K562 (cell line): ENCODE measurements around the gene S100A6. TPM values are rescaled to one million over a fixed set of nuclear protein-coding genes. Genes with fewer than 3 reads are reported as not detected.

Experiments
- CREB3 ChIP-seq: fragments of 450-650 bp; conservative IDR thresholded peaks from 2 replicates; pipeline ENCODE4 v1.6.1; 2016; ENCODE audit warnings: missing genetic modification characterization, low read depth, mild to moderate bottlenecking, missing compliant biosample characterization, moderate library complexity
- CTCF ChIP-seq, 3 experiments: IDR thresholded peaks in 2 of 3; conservative IDR thresholded peaks in 1 of 3; 2 replicates each; pipeline ENCODE4 v1.5.1; 2011 to 2012; ENCODE audit warnings: low read length in 3 of 3, mild to moderate bottlenecking in 3 of 3, control low read depth in 2 of 3, improper control_type of control experiment in 1 of 3, inconsistent platforms in 1 of 3, low read depth in 1 of 3, mixed read lengths in 1 of 3, moderate library complexity in 1 of 3; ENCODE audit not compliant: insufficient read depth in 2 of 3
- HBP1 ChIP-seq: fragments of 450-650 bp; formaldehyde crosslinking; IDR thresholded peaks from 2 replicates; pipeline ENCODE4 v1.4.0; 2022; ENCODE audit warnings: missing genetic modification characterization
- KDM4B ChIP-seq, 2 experiments: fragments of 450-650 bp in 1 of 2; sonication (generic) in 1 of 2; IDR thresholded peaks; 2 replicates each; pipeline ENCODE4 v1.6.1; 2016 to 2017; ENCODE audit warnings: borderline replicate concordance in 2 of 2, antibody characterized with exemption in 1 of 2, low read depth in 1 of 2, mild to moderate bottlenecking in 1 of 2
- MCM5 ChIP-seq: fragments of 450-650 bp; IDR thresholded peaks from 2 replicates; pipeline ENCODE4 v1.6.1; 2016; ENCODE audit warnings: low read depth
- MIER1 ChIP-seq: fragments of 450-650 bp; IDR thresholded peaks from 2 replicates; pipeline ENCODE4 v1.6.1; 2016; ENCODE audit warnings: antibody characterized with exemption, mild to moderate bottlenecking, low read depth
- PKNOX1 ChIP-seq: fragments of 450-650 bp; IDR thresholded peaks from 2 replicates; pipeline ENCODE4 v1.6.1; 2016
- REST ChIP-seq, 2 experiments: fragments of 450-650 bp; formaldehyde crosslinking in 1 of 2; IDR thresholded peaks; 2 replicates each; pipeline versions ENCODE4 v1.4.0 to v1.6.1; 2014 to 2020; ENCODE audit warnings: mild to moderate bottlenecking in 2 of 2, borderline replicate concordance in 1 of 2, low read depth in 1 of 2
- THRB ChIP-seq: fragments of 450-650 bp; formaldehyde crosslinking; conservative IDR thresholded peaks from 2 replicates; pipeline ENCODE4 v1.4.0; 2022; ENCODE audit warnings: mild to moderate bottlenecking, missing genetic modification characterization
- ZBTB7A ChIP-seq: IDR thresholded peaks from 2 replicates; pipeline ENCODE4 v1.6.1; 2011; ENCODE audit warnings: low read depth, mild to moderate bottlenecking, low read length, moderate library complexity, borderline replicate concordance; ENCODE audit not compliant: control insufficient read depth
- polyA plus RNA-seq, 8 experiments: library from polyadenylated mRNA; depleted of rRNA in 4 of 8; stranded (reverse) in 5 of 8; unstranded in 3 of 8; fragments of >200 nt; fragmentation: Nextera tagmentation in 2 of 8; fragmentation: Illumina TruSeq in 1 of 8; extraction: Ambion mirVana in 2 of 8; extraction: Trizol in 1 of 8; gene quantifications; 2 replicates each; pipeline versions ENCODE4 v1.2.1 to v1.2.3, GENCODE V29; 2011 to 2014; ENCODE audit warnings: inconsistent platforms in 1 of 8, missing spikeins in 1 of 8
- total RNA-seq, 7 experiments: library from RNA; depleted of rRNA in 6 of 7; stranded (reverse); fragments of >200 nt in 6 of 7; fragmentation: Illumina TruSeq in 2 of 7; extraction: Trizol in 2 of 7; gene quantifications; 2 replicates each; pipeline versions ENCODE4 v1.2.1 to v1.2.3, GENCODE V29; 2011 to 2021; ENCODE audit warnings: low replicate concordance in 1 of 7

S100A6 gene
- total and polyA plus RNA-seq, 9 of the 15 experiments (the other 6 are each of a cell fraction or from before 2014, with no cell fraction given) = 9.8 to 66.5 (median 23.2) TPM

GRCh38 chr1:153494976-153495535 is 40.7 kb downstream of the S100A6 start (continued):
- TF ChIP-seq REST (IDR thresholded peaks at IDR 0.05; ENCODE audit: borderline replicate concordance) = peak; percentile 89
- no peak for TF ChIP-seq REST (CRISPR knock-in tag; IDR thresholded peaks at IDR 0.05; ENCODE audit: low read depth)
- TF ChIP-seq PKNOX1 = peak; percentile 41
- TF ChIP-seq MIER1 = no peak
- peak; percentile 48; the same call in 1 of the 2 replicates for TF ChIP-seq THRB (CRISPR knock-in tag)
- TF ChIP-seq CREB3 (tag) = no peak
- TF ChIP-seq ZBTB7A = peak; percentile 90
- no peak for TF ChIP-seq KDM4B (IDR thresholded peaks at IDR 0.05; ENCODE audit: borderline replicate concordance in 2 of 2, low read depth in 1 of 2)
- peak; percentile 88 to 94 (median 93) for TF ChIP-seq CTCF (IDR thresholded peaks at IDR 0.05 in 2 of 3, conservative IDR thresholded peaks at IDR 0.05 in 1 of 3; ENCODE audit: insufficient read depth in 2 of 3, low read depth in 1 of 3, low read length in 3 of 3)
- no peak for TF ChIP-seq MCM5
- peak; percentile 61; the same call in 1 of the 2 replicates for TF ChIP-seq HBP1 (CRISPR knock-in tag)
